ENCODE data around the gene LATS1.

Gene LATS1

GRCh38 chr6:149699150-149699549, 18.8 kb downstream of the LATS1 start:
- H4K20me1 ChIP-seq (ENCODE audit: insufficient read depth) = peaks cover 4% of the 10 kb centered on the region; the same call in 1 of the 2 replicates
- H3K4me1 ChIP-seq (ENCODE audit: low read depth, poor library complexity, severe bottlenecking) = peaks cover 20% of the 10 kb centered on the region
- H3K4me3 ChIP-seq (IDR thresholded peaks at IDR 0.05; ENCODE audit: insufficient read depth, low read depth, low read length) = no peak overlapping the region
- H3K27me3 ChIP-seq (ENCODE audit: insufficient read depth, low read depth) = no peaks in the 10 kb centered on the region
- H2AFZ ChIP-seq (ENCODE audit: low read depth) = no peak overlapping the region
- H3K9ac ChIP-seq = no peak overlapping the region
- TF ChIP-seq, protein P1, sequence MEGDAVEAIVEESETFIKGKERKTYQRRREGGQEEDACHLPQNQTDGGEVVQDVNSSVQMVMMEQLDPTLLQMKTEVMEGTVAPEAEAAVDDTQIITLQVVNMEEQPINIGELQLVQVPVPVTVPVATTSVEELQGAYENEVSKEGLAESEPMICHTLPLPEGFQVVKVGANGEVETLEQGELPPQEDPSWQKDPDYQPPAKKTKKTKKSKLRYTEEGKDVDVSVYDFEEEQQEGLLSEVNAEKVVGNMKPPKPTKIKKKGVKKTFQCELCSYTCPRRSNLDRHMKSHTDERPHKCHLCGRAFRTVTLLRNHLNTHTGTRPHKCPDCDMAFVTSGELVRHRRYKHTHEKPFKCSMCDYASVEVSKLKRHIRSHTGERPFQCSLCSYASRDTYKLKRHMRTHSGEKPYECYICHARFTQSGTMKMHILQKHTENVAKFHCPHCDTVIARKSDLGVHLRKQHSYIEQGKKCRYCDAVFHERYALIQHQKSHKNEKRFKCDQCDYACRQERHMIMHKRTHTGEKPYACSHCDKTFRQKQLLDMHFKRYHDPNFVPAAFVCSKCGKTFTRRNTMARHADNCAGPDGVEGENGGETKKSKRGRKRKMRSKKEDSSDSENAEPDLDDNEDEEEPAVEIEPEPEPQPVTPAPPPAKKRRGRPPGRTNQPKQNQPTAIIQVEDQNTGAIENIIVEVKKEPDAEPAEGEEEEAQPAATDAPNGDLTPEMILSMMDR (conservative IDR thresholded peaks at IDR 0.05; ENCODE audit: low read depth, low read length) = no peak
- no peak overlapping the region for H3K27ac ChIP-seq
- no peak overlapping the region for H3K4me2 ChIP-seq
- peaks cover 87% of the 10 kb centered on the region for H3K79me2 ChIP-seq (ENCODE audit: insufficient read depth, low read depth)
- H3K36me3 ChIP-seq (ENCODE audit: insufficient read depth) = no peaks in the 10 kb centered on the region

- TF ChIP-seq, protein P1 (conservative IDR thresholded peaks at IDR 0.05; ENCODE audit: low read depth, low read length) = no peak
- Histone ChIP-seq H3K36me3 (ENCODE audit: insufficient read depth) (no peaks in the 10 kb centered on the region), H4K20me1 (ENCODE audit: insufficient read depth) (peaks cover 4% of the 10 kb centered on the region; the same call in 1 of the 2 replicates)
Observed at GRCh38 chr6:149698175-149698574, 19.7 kb downstream of the LATS1 start.

DNA sequence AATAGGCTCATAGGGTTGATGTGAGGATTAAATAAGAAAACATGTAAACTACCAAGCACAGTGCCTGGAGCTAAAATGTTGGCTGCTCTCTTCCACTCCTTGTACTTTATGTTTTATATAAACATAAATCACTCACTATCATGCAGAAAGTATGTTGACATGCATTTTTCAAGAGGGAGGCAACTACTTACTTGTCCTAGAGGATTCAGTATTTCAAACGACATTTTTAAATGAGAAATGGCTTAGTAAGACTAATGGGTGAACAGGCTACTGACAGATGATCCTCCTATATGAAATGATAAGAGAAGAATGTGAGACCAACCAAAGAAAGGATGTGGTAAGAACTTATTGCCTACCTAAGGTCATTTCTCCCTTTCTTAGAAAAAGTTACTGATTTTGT, 21.0 kb downstream of the LATS1 start:
- H3K27ac ChIP-seq = no peak overlapping the region
- peaks cover 20% of the 10 kb centered on the region for H3K4me1 ChIP-seq (ENCODE audit: low read depth, poor library complexity, severe bottlenecking)
- no peaks in the 10 kb centered on the region for H3K27me3 ChIP-seq (ENCODE audit: insufficient read depth, low read depth)
- no peak overlapping the region for H3K4me2 ChIP-seq
- no peak overlapping the region for H3K4me3 ChIP-seq (IDR thresholded peaks at IDR 0.05; ENCODE audit: insufficient read depth, low read depth, low read length)
- no peak overlapping the region for H3K9ac ChIP-seq
- H3K79me2 ChIP-seq (ENCODE audit: insufficient read depth, low read depth) = peaks cover 79% of the 10 kb centered on the region
- TF ChIP-seq, protein P1 (conservative IDR thresholded peaks at IDR 0.05; ENCODE audit: low read depth, low read length) = no peak
- H3K36me3 ChIP-seq (ENCODE audit: insufficient read depth) = no peaks in the 10 kb centered on the region
- peaks cover 3% of the 10 kb centered on the region; the same call in 1 of the 2 replicates for H4K20me1 ChIP-seq (ENCODE audit: insufficient read depth)
- H2AFZ ChIP-seq (ENCODE audit: low read depth) = no peak overlapping the region

More at GRCh38 chr6:149698175-149698574, 19.7 kb downstream of the LATS1 start:
- no peaks in the 10 kb centered on the region for H3K27me3 ChIP-seq (ENCODE audit: insufficient read depth, low read depth)
- peaks cover 20% of the 10 kb centered on the region for H3K4me1 ChIP-seq (ENCODE audit: low read depth, poor library complexity, severe bottlenecking)
- H3K79me2 ChIP-seq (ENCODE audit: insufficient read depth, low read depth) = peaks cover 85% of the 10 kb centered on the region
- H3K4me2 ChIP-seq = no peak overlapping the region
- no peak overlapping the region for H3K9ac ChIP-seq
- no peak overlapping the region for H2AFZ ChIP-seq (ENCODE audit: low read depth)
- no peak overlapping the region for H3K27ac ChIP-seq
- no peak overlapping the region for H3K4me3 ChIP-seq (IDR thresholded peaks at IDR 0.05; ENCODE audit: insufficient read depth, low read depth, low read length)

DNA sequence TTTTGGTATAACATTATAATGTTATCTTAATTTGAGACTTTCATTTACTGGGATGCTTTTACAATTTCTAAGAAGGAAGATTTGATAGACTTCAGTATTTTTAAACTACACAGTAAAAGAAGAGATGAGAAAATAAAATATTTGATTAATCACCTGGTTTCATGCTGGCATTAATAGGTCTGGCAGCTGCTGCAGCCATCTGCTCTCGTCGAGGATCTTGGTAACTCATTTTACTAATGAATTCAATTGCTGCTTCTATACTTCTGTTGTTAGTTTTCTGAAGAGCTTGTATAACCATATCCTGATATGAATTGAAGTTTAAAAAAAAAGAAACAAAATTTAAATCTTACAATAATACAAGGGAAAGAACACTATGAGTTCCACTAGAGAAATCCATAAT, 23.0 kb downstream of the LATS1 start:
- Histone ChIP-seq H3K36me3 (ENCODE audit: insufficient read depth) (no peaks in the 10 kb centered on the region), H3K4me2 (no peak overlapping the region), H3K27ac (no peak overlapping the region), H2AFZ (ENCODE audit: low read depth) (no peak overlapping the region), H3K4me3 (IDR thresholded peaks at IDR 0.05; ENCODE audit: insufficient read depth, low read depth, low read length) (no peak overlapping the region), H3K27me3 (ENCODE audit: insufficient read depth, low read depth) (no peaks in the 10 kb centered on the region), H3K4me1 (ENCODE audit: low read depth, poor library complexity, severe bottlenecking) (peaks cover 15% of the 10 kb centered on the region), H3K9ac (no peak overlapping the region), H3K79me2 (ENCODE audit: insufficient read depth, low read depth) (peaks cover 63% of the 10 kb centered on the region), H4K20me1 (ENCODE audit: insufficient read depth) (no peaks in the 10 kb centered on the region)
- TF ChIP-seq, protein P1 (conservative IDR thresholded peaks at IDR 0.05; ENCODE audit: low read depth, low read length) = no peak
